ENCODE measurements around the gene PPP3CA.

PPP3CA gene

GRCh38 chr4:101152521-101152920 lies 194.8 kb downstream of the PPP3CA start:
- no peak overlapping the region for H3K9ac ChIP-seq (ENCODE audit: low read length)
- DNase-seq, result no peak
- H3K4me2 ChIP-seq (ENCODE audit: low read depth, low read length), result no peak overlapping the region
- no peaks in the 10 kb centered on the region; the same call in 1 of the 2 replicates for H3K9me2 ChIP-seq (replicated peaks; ENCODE audit: insufficient read depth, low read length)
- H3K9me3 ChIP-seq (replicated peaks; ENCODE audit: insufficient read depth, low read length), result no peaks in the 10 kb centered on the region
- no peaks in the 10 kb centered on the region for H4K20me1 ChIP-seq (ENCODE audit: insufficient read depth, low read length)
- no peaks in the 10 kb centered on the region for H3K36me3 ChIP-seq (replicated peaks; ENCODE audit: insufficient read depth, low read length)
- no peaks in the 10 kb centered on the region for H3K4me1 ChIP-seq (ENCODE audit: low read length)
- no peak overlapping the region for H2AFZ ChIP-seq (ENCODE audit: low read length)
- no peak overlapping the region for H3K27ac ChIP-seq (ENCODE audit: low read length)
- H3F3A ChIP-seq (ENCODE audit: insufficient read depth, low read length), result no peaks in the 10 kb centered on the region
- TF ChIP-seq, protein P1, sequence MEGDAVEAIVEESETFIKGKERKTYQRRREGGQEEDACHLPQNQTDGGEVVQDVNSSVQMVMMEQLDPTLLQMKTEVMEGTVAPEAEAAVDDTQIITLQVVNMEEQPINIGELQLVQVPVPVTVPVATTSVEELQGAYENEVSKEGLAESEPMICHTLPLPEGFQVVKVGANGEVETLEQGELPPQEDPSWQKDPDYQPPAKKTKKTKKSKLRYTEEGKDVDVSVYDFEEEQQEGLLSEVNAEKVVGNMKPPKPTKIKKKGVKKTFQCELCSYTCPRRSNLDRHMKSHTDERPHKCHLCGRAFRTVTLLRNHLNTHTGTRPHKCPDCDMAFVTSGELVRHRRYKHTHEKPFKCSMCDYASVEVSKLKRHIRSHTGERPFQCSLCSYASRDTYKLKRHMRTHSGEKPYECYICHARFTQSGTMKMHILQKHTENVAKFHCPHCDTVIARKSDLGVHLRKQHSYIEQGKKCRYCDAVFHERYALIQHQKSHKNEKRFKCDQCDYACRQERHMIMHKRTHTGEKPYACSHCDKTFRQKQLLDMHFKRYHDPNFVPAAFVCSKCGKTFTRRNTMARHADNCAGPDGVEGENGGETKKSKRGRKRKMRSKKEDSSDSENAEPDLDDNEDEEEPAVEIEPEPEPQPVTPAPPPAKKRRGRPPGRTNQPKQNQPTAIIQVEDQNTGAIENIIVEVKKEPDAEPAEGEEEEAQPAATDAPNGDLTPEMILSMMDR (IDR thresholded peaks at IDR 0.05; ENCODE audit: low read length), result no peak
- H3K4me3 ChIP-seq (ENCODE audit: low read length), result no peak overlapping the region
- 0 out of 2 replicates have a peak, but pooled peaks cover 3% of the 10 kb centered on the region for H3K79me2 ChIP-seq (ENCODE audit: low read length)
- H3K27me3 ChIP-seq (replicated peaks; ENCODE audit: insufficient read depth, low read length), result no peaks in the 10 kb centered on the region

GRCh38 chr4:101148551-101148950 lies 198.8 kb downstream of the PPP3CA start:
- no peaks in the 10 kb centered on the region for H3K9me3 ChIP-seq (replicated peaks; ENCODE audit: insufficient read depth, low read length)
- no peaks in the 10 kb centered on the region; the same call in 1 of the 2 replicates for H3K9me2 ChIP-seq (replicated peaks; ENCODE audit: insufficient read depth, low read length)
- TF ChIP-seq EZH2 (optimal IDR thresholded peaks at IDR 0.05; ENCODE audit: low read depth, low read length), result no peak
- TF ChIP-seq, protein P1 (IDR thresholded peaks at IDR 0.05; ENCODE audit: low read length), result no peak
- TF ChIP-seq EZH2phosphoT487 (IDR thresholded peaks at IDR 0.05; ENCODE audit: low read length), result no peak
- H2AFZ ChIP-seq (ENCODE audit: low read length), result no peak overlapping the region
- no peak overlapping the region for H3K4me3 ChIP-seq (ENCODE audit: low read length)
- no peaks in the 10 kb centered on the region for H3F3A ChIP-seq (ENCODE audit: insufficient read depth, low read length)
- no peak overlapping the region for H3K4me2 ChIP-seq (ENCODE audit: low read depth, low read length)
- no peaks in the 10 kb centered on the region for H3K4me1 ChIP-seq (ENCODE audit: low read length)
- no peaks in the 10 kb centered on the region for H3K27me3 ChIP-seq (replicated peaks; ENCODE audit: insufficient read depth, low read length)
- DNase-seq, result no peak
- H3K9ac ChIP-seq (ENCODE audit: low read length), result no peak overlapping the region
- H4K20me1 ChIP-seq (ENCODE audit: insufficient read depth, low read length), result no peaks in the 10 kb centered on the region
- H3K79me2 ChIP-seq (ENCODE audit: low read length), result no peaks in the 10 kb centered on the region
- H3K27ac ChIP-seq (ENCODE audit: low read length), result no peak overlapping the region
- H3K36me3 ChIP-seq (replicated peaks; ENCODE audit: insufficient read depth, low read length), result no peaks in the 10 kb centered on the region

DNA sequence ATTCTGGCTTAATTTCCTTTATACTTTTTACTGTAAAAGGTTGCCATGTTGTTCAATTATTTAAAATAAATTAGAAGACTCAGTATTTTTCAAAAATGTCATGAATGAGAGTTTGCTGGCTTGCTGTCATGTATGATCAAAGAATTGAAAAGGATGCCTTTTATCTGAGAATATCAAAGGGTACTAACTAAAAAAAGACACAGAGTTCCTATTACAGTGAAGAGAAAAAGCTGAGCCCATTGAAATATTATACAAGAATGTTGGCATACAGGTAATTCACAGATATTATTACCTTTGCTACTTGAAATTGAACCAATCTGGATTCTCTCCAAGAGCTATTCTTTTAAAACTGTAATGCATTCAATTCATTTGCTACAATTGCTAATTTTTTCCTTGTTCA lies 200.0 kb downstream of the PPP3CA start:
- Histone ChIP-seq H3K4me1 (ENCODE audit: low read length) (no peaks in the 10 kb centered on the region), H3K9me3 (replicated peaks; ENCODE audit: insufficient read depth, low read length) (no peaks in the 10 kb centered on the region), H3K9ac (ENCODE audit: low read length) (no peak overlapping the region), H3K27ac (ENCODE audit: low read length) (no peak overlapping the region), H3K9me2 (replicated peaks; ENCODE audit: insufficient read depth, low read length) (no peaks in the 10 kb centered on the region; the same call in 1 of the 2 replicates), H4K20me1 (ENCODE audit: insufficient read depth, low read length) (no peaks in the 10 kb centered on the region), H3F3A (ENCODE audit: insufficient read depth, low read length) (no peaks in the 10 kb centered on the region), H3K36me3 (replicated peaks; ENCODE audit: insufficient read depth, low read length) (no peaks in the 10 kb centered on the region), H3K27me3 (replicated peaks; ENCODE audit: insufficient read depth, low read length) (no peaks in the 10 kb centered on the region), H3K4me3 (ENCODE audit: low read length) (no peak overlapping the region), H3K79me2 (ENCODE audit: low read length) (no peaks in the 10 kb centered on the region), H3K4me2 (ENCODE audit: low read depth, low read length) (no peak overlapping the region), H2AFZ (ENCODE audit: low read length) (no peak overlapping the region)
- no peak for DNase-seq
- TF ChIP-seq, protein P1 (IDR thresholded peaks at IDR 0.05; ENCODE audit: low read length), result no peak
- no peak for TF ChIP-seq EZH2phosphoT487 (IDR thresholded peaks at IDR 0.05; ENCODE audit: low read length)
- no peak for TF ChIP-seq EZH2 (optimal IDR thresholded peaks at IDR 0.05; ENCODE audit: low read depth, low read length)

All from MM.1S (cell line).